GM12872 (cell line): ENCODE measurements around the gene GRID1.

Source experiments
- CTCF ChIP-seq: IDR thresholded peaks from 3 replicates; pipeline ENCODE4 v1.5.1; 2011; ENCODE audit warnings: low read depth, mild to moderate bottlenecking, low read length, moderate library complexity; ENCODE audit not compliant: insufficient read depth

Gene GRID1

GRCh38 chr10:85917601-85918000, 449.0 kb downstream of the GRID1 start:
- TF ChIP-seq CTCF = no peak

GRCh38 chr10:85916994-85917573, 449.5 kb downstream of the GRID1 start:
- TF ChIP-seq CTCF = no peak

- TF ChIP-seq CTCF = no peak
Measured at GRCh38 chr10:85916286-85916685, 450.3 kb downstream of the GRID1 start.

- TF ChIP-seq CTCF = no peak
Measured at GRCh38 chr10:85915245-85915846, 451.2 kb downstream of the GRID1 start.

GRCh38 chr10:85914720-85915119, 451.9 kb downstream of the GRID1 start:
- no peak for TF ChIP-seq CTCF

- no peak for TF ChIP-seq CTCF
Measured at GRCh38 chr10:85908462-85908861, 458.1 kb downstream of the GRID1 start.

GRCh38 chr10:85902051-85902450, 464.5 kb downstream of the GRID1 start:
- no peak for TF ChIP-seq CTCF
